ENCODE results near the gene SFRP5.

The SFRP5 gene

GRCh38 chr10:97785731-97786130 is 13.9 kb upstream of the SFRP5 start:
- peaks cover 23% of the 10 kb centered on the region for H3K4me1 ChIP-seq (ENCODE audit: control insufficient read depth, insufficient read depth, low read length)
- 93 to 94% methylated on average over 8 to 9 of the region's 9 CpGs for WGBS, 2 experiments
- H3K9me3 ChIP-seq (ENCODE audit: control insufficient read depth, low read length), result no peaks in the 10 kb centered on the region
- no peak overlapping the region for H3K27ac ChIP-seq (ENCODE audit: insufficient read depth, low read depth, low read length, poor library complexity, severe bottlenecking)
- H3K4me3 ChIP-seq (ENCODE audit: insufficient read depth, low read depth, low read length), result no peak overlapping the region
- no peaks in the 10 kb centered on the region for H3K36me3 ChIP-seq (ENCODE audit: control insufficient read depth, insufficient read depth, low read length)
- H3K27me3 ChIP-seq (ENCODE audit: control insufficient read depth, insufficient read depth, low read length, poor library complexity, severe bottlenecking), result no peaks in the 10 kb centered on the region

DNA sequence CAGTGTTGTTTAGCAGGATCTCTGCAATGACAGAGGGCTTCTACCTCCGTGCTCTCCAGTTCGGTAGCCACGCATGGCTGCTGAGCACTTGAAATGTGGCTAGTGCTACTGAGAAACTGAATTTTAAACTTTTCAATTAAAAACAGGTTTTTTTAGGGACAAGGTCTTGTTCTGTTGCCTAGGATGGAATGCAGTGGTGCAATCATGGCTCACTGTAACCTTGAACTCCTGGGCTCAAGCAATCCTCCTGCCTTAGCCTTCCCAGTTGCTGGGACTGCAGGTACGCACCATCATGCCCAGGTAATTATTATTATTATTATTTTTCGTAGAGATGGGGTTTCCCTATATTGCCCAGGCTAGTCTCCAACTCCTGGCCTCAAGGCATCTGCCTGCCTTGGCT is 13.4 kb upstream of the SFRP5 start:
- Histone ChIP-seq H3K36me3 (ENCODE audit: control insufficient read depth, insufficient read depth, low read length) (no peaks in the 10 kb centered on the region), H3K27ac (ENCODE audit: insufficient read depth, low read depth, low read length, poor library complexity, severe bottlenecking) (no peak overlapping the region), H3K9me3 (ENCODE audit: control insufficient read depth, low read length) (no peaks in the 10 kb centered on the region), H3K4me3 (ENCODE audit: insufficient read depth, low read depth, low read length) (no peak overlapping the region), H3K27me3 (ENCODE audit: control insufficient read depth, insufficient read depth, low read length, poor library complexity, severe bottlenecking) (no peaks in the 10 kb centered on the region), H3K4me1 (ENCODE audit: control insufficient read depth, insufficient read depth, low read length) (peaks cover 24% of the 10 kb centered on the region)
- 91 to 94% methylated on average over 4 of the region's 5 CpGs for WGBS, 2 experiments

DNA sequence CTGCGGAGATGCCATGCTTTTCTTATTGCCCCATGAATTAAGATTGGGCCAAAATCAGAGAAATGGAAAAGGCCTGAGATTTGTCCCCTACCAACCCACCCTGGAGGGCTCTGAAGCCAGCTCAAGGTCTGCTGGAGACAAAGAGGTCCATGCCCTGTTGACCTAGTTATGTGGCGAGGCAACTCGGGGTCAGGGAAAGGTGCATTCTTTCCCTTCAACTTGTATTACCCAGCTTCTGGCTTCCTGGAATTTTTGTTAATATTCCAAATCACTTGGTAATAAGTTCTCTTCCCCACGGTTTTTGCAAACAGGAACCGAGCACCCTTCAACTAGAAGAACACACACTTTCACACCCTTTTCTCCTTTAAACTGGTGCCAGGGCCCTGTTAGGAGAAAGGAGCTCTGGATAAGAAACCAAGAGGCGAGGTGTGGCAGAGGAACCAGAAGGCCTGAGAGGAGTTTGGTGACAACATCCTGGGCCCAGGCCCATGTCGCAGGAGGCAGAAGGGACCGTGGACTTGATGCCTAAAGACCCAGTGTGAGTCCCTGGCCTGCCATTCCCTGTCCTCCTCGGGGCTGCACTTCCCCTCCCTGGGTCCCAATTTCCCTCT is 12.5 kb upstream of the SFRP5 start:
- no peaks in the 10 kb centered on the region for H3K9me3 ChIP-seq (ENCODE audit: control insufficient read depth, low read length)
- peaks cover 24% of the 10 kb centered on the region for H3K4me1 ChIP-seq (ENCODE audit: control insufficient read depth, insufficient read depth, low read length)
- no peak overlapping the region for H3K27ac ChIP-seq (ENCODE audit: insufficient read depth, low read depth, low read length, poor library complexity, severe bottlenecking)
- H3K27me3 ChIP-seq (ENCODE audit: control insufficient read depth, insufficient read depth, low read length, poor library complexity, severe bottlenecking), result no peaks in the 10 kb centered on the region
- WGBS, 2 experiments, result 87 to 94% methylated on average over 9 of the region's 9 CpGs
- H3K4me3 ChIP-seq (ENCODE audit: insufficient read depth, low read depth, low read length), result no peak overlapping the region
- no peaks in the 10 kb centered on the region for H3K36me3 ChIP-seq (ENCODE audit: control insufficient read depth, insufficient read depth, low read length)

DNA sequence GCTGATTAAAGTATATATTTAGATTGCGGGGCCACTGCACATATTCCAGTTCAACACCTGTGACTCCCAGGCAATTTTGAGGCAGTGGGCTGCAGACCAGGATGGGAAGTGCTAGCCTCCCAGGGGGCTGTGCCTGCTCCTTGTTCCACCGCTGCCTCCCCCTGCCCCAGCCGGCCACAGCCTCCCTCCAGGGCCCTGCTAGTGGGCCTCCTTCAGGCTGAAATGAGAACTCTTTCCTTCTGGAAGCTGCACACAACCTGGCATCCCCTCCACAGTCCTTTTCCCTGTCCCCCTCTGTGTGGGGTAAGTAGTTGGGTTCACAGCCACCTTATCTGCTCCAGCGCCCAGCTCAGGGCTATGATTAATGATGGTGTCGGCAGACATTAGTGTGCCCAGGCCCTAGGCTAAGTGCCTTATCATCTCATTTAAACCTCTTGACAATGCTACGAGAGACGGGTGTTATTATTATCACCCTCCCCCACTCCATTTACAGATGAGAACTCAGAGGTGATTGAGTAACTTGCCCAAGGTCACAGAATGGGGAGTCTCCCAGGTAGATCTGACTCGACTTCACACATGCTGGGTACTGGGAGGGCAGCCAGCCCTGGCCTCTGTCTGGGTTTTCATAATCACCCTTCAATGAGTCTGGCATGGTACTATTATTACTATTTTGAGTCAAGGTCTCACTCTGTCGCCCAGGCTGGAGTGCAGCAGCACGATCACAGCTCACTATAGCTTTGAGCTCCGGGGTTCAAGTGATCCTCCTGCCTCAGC is 10.8 kb upstream of the SFRP5 start:
- WGBS, 2 experiments, result 80 to 83% methylated on average over 11 of the region's 11 CpGs
- Histone ChIP-seq H3K4me3 (ENCODE audit: insufficient read depth, low read depth, low read length) (no peak overlapping the region), H3K36me3 (ENCODE audit: control insufficient read depth, insufficient read depth, low read length) (no peaks in the 10 kb centered on the region), H3K4me1 (ENCODE audit: control insufficient read depth, insufficient read depth, low read length) (peaks cover 22% of the 10 kb centered on the region), H3K27ac (ENCODE audit: insufficient read depth, low read depth, low read length, poor library complexity, severe bottlenecking) (no peak overlapping the region), H3K9me3 (ENCODE audit: control insufficient read depth, low read length) (no peaks in the 10 kb centered on the region), H3K27me3 (ENCODE audit: control insufficient read depth, insufficient read depth, low read length, poor library complexity, severe bottlenecking) (no peaks in the 10 kb centered on the region)

GRCh38 chr10:97781618-97782331 is 10.0 kb upstream of the SFRP5 start:
- no peak overlapping the region for H3K4me3 ChIP-seq (ENCODE audit: insufficient read depth, low read depth, low read length)
- no peaks in the 10 kb centered on the region for H3K27me3 ChIP-seq (ENCODE audit: control insufficient read depth, insufficient read depth, low read length, poor library complexity, severe bottlenecking)
- no peaks in the 10 kb centered on the region for H3K9me3 ChIP-seq (ENCODE audit: control insufficient read depth, low read length)
- H3K36me3 ChIP-seq (ENCODE audit: control insufficient read depth, insufficient read depth, low read length), result no peaks in the 10 kb centered on the region
- WGBS, 2 experiments, result 66 to 69% methylated on average over 14 of the region's 14 CpGs
- H3K4me1 ChIP-seq (ENCODE audit: control insufficient read depth, insufficient read depth, low read length), result peaks cover 22% of the 10 kb centered on the region
- H3K27ac ChIP-seq (ENCODE audit: insufficient read depth, low read depth, low read length, poor library complexity, severe bottlenecking), result no peak overlapping the region

DNA sequence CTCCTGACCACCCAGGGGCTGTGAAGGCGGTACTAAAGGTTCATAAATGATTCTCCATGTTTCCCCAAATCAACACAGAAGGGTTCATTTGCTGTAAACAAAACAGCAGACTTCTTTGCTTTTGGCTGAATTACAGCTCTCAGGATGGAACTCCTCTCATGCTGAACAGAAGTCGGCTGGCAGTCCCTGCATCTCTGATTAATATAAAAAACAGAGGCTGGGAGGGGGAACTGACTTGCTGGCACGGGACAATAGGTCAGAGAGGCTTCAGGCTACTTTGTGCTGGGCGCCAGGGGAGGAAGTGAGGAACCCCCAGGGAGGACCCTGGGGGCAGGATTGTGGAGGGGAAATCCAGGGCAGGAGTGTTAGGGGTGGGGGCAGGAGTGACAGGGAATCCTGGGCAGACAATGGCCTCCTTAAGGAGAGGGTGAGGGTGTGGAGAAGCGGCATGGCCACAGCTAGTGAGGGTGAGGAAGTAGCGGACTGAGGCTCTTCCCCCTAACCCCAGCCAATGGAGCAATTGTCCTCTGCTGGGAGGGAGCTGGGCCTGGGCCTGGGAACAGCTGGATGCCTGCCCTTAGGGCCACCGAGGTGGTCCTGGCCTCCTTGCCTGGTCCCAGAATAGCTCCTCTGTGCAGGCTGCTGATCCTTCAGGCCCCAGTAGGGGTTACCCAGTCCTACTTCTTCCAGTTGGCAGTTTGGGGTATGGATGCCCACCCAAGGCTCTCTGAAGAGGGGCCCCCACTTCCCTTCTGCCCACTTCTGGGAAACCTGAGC is 9.2 kb upstream of the SFRP5 start:
- peaks cover 22% of the 10 kb centered on the region for H3K4me1 ChIP-seq (ENCODE audit: control insufficient read depth, insufficient read depth, low read length)
- no peaks in the 10 kb centered on the region for H3K36me3 ChIP-seq (ENCODE audit: control insufficient read depth, insufficient read depth, low read length)
- H3K27ac ChIP-seq (ENCODE audit: insufficient read depth, low read depth, low read length, poor library complexity, severe bottlenecking), result no peak overlapping the region
- no peaks in the 10 kb centered on the region for H3K9me3 ChIP-seq (ENCODE audit: control insufficient read depth, low read length)
- 50 to 55% methylated on average over 7 of the region's 7 CpGs for whole genome bisulfite sequencing, 2 experiments
- H3K27me3 ChIP-seq (ENCODE audit: control insufficient read depth, insufficient read depth, low read length, poor library complexity, severe bottlenecking), result no peaks in the 10 kb centered on the region
- no peak overlapping the region for H3K4me3 ChIP-seq (ENCODE audit: insufficient read depth, low read depth, low read length)

DNA sequence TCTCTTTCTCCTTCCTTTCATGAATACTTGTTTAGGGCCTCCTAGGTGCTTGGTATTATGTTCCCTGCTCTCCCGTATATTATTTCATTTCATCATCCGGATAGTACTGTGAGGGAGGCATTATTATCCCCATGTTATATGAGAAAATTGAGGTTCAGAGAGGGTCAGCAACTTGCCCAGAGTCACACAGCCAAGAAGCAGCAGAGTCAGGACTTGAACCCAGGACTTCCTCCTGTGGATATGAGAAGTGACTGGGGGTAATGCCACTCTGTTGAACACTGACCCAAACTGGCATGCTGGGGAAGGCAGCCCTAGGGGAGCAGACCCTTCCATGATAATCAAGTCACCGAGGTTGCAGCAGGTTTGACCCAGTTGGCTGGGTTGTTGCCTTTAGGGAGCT is 8.2 kb upstream of the SFRP5 start:
- no peak overlapping the region for H3K27ac ChIP-seq (ENCODE audit: insufficient read depth, low read depth, low read length, poor library complexity, severe bottlenecking)
- H3K9me3 ChIP-seq (ENCODE audit: control insufficient read depth, low read length), result no peaks in the 10 kb centered on the region
- no peaks in the 10 kb centered on the region for H3K36me3 ChIP-seq (ENCODE audit: control insufficient read depth, insufficient read depth, low read length)
- peaks cover 22% of the 10 kb centered on the region for H3K4me1 ChIP-seq (ENCODE audit: control insufficient read depth, insufficient read depth, low read length)
- H3K27me3 ChIP-seq (ENCODE audit: control insufficient read depth, insufficient read depth, low read length, poor library complexity, severe bottlenecking), result no peaks in the 10 kb centered on the region
- H3K4me3 ChIP-seq (ENCODE audit: insufficient read depth, low read depth, low read length), result no peak overlapping the region
- 97 to 100% methylated on average over 2 to 3 of the region's 3 CpGs for WGBS, 2 experiments

DNA sequence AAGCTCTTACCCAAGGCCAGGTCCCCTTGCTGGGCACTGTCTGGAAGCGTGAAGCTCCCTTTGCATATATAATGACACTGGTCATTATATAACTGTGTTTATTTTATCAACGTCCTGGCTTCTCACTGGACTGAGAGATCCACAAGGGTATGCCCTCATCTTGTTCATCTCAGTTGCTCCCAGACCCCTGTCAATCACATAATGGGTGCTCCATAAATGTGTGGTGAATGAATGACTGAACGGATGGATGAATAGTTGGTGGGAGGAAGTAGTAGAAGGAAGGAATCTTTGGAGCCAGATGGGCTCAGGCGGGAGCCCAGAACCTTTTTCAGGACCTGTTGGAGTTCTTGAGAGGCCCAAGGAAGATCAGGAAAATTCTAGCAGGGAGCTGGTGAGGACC is 7.7 kb upstream of the SFRP5 start:
- Histone ChIP-seq H3K9me3 (ENCODE audit: control insufficient read depth, low read length) (no peaks in the 10 kb centered on the region), H3K4me3 (ENCODE audit: insufficient read depth, low read depth, low read length) (no peak overlapping the region), H3K27me3 (ENCODE audit: control insufficient read depth, insufficient read depth, low read length, poor library complexity, severe bottlenecking) (no peaks in the 10 kb centered on the region), H3K36me3 (ENCODE audit: control insufficient read depth, insufficient read depth, low read length) (no peaks in the 10 kb centered on the region), H3K4me1 (ENCODE audit: control insufficient read depth, insufficient read depth, low read length) (peaks cover 22% of the 10 kb centered on the region), H3K27ac (ENCODE audit: insufficient read depth, low read depth, low read length, poor library complexity, severe bottlenecking) (no peak overlapping the region)
- 90 to 95% methylated on average over 4 of the region's 4 CpGs for WGBS, 2 experiments

- WGBS, 2 experiments, result 47 to 50% methylated on average over 11 of the region's 11 CpGs
- Histone ChIP-seq H3K27ac (ENCODE audit: insufficient read depth, low read depth, low read length, poor library complexity, severe bottlenecking) (no peak overlapping the region), H3K27me3 (ENCODE audit: control insufficient read depth, insufficient read depth, low read length, poor library complexity, severe bottlenecking) (peaks cover 4% of the 10 kb centered on the region), H3K4me1 (ENCODE audit: control insufficient read depth, insufficient read depth, low read length) (peaks cover 22% of the 10 kb centered on the region), H3K9me3 (ENCODE audit: control insufficient read depth, low read length) (no peaks in the 10 kb centered on the region), H3K36me3 (ENCODE audit: control insufficient read depth, insufficient read depth, low read length) (no peaks in the 10 kb centered on the region), H3K4me3 (ENCODE audit: insufficient read depth, low read depth, low read length) (no peak overlapping the region)
These were observed 6.9 kb upstream of the SFRP5 start for GRCh38 chr10:97778452-97779302.
